ENCODE results near the gene GDAP2.

- TF ChIP-seq TAF1 (IDR thresholded peaks at IDR 0.05; ENCODE audit: borderline replicate concordance, insufficient read depth, low read length) (no peak), REST (IDR thresholded peaks at IDR 0.05; ENCODE audit: insufficient read depth in 1 of 2, low read depth in 2 of 2, low read length in 2 of 2) (no peak), POLR2AphosphoS5 (IDR thresholded peaks at IDR 0.05; ENCODE audit: low read depth, low read length) (no peak), SIN3A (IDR thresholded peaks at IDR 0.05; ENCODE audit: borderline replicate concordance, insufficient read depth, low read length) (no peak)
These were observed 72.0 kb downstream of the GDAP2 start for GRCh38 chr1:117857418-117857817.

All from PFSK-1 (cell line).